ENCODE results near the gene CACFD1.
A peak's percentile ranks its signal among the peaks of the same experiment; 100 is the strongest.

CACFD1 gene

GRCh38 chr9:133476036-133476931 is 16.5 kb downstream of the CACFD1 start:
- TF ChIP-seq EZH2 (IDR thresholded peaks at IDR 0.05; ENCODE audit: borderline replicate concordance, low read depth, low read length, severe bottlenecking) = no peak
- TF ChIP-seq CTCF (IDR thresholded peaks at IDR 0.05; ENCODE audit: borderline replicate concordance, extremely low read depth, low read length, poor library complexity, severe bottlenecking) = no peak
- no peaks in the 10 kb centered on the region for H3K27me3 ChIP-seq (ENCODE audit: insufficient read depth, low read length, poor library complexity)
- DNase-seq (no peak), ATAC-seq (ENCODE audit: insufficient read depth, low read depth) (no peak)
- no peak overlapping the region for H3K4me2 ChIP-seq (ENCODE audit: insufficient read depth, low read length)
- H3K9me3 ChIP-seq (ENCODE audit: insufficient read depth, low read length, severe bottlenecking) = no peaks in the 10 kb centered on the region
- no peak overlapping the region for H3K9ac ChIP-seq (ENCODE audit: low read depth, low read length)
- H3K27ac ChIP-seq (ENCODE audit: low read length) = no peak overlapping the region
- H3K4me1 ChIP-seq (ENCODE audit: insufficient read depth, low read length) = peaks cover 25% of the 10 kb centered on the region
- peaks cover 24% of the 10 kb centered on the region for H3K36me3 ChIP-seq (ENCODE audit: insufficient read depth, low read length)
- 0 out of 2 replicates have a peak, but pooled peaks cover 3% of the 10 kb centered on the region for H3K79me2 ChIP-seq (ENCODE audit: insufficient read depth, low read length)
- H3K4me3 ChIP-seq (ENCODE audit: low read depth in 1 of 2, low read length in 2 of 2) = no peak overlapping the region
- no peak overlapping the region for H2AFZ ChIP-seq (ENCODE audit: low read depth, low read length)
- H4K20me1 ChIP-seq (ENCODE audit: insufficient read depth, low read length) = no peaks in the 10 kb centered on the region

- no peak overlapping the region for H3K27ac ChIP-seq (ENCODE audit: low read length)
- no peak overlapping the region for H2AFZ ChIP-seq (ENCODE audit: low read depth, low read length)
- H3K27me3 ChIP-seq (ENCODE audit: insufficient read depth, low read length, poor library complexity) = no peaks in the 10 kb centered on the region
- DNase-seq (no peak), ATAC-seq (ENCODE audit: insufficient read depth, low read depth) (no peak)
- 0 out of 2 replicates have a peak, but pooled peaks cover 3% of the 10 kb centered on the region for H3K79me2 ChIP-seq (ENCODE audit: insufficient read depth, low read length)
- no peak overlapping the region for H3K9ac ChIP-seq (ENCODE audit: low read depth, low read length)
- peaks cover 25% of the 10 kb centered on the region for H3K4me1 ChIP-seq (ENCODE audit: insufficient read depth, low read length)
- H3K36me3 ChIP-seq (ENCODE audit: insufficient read depth, low read length) = peaks cover 20% of the 10 kb centered on the region
- TF ChIP-seq CTCF (IDR thresholded peaks at IDR 0.05; ENCODE audit: borderline replicate concordance, extremely low read depth, low read length, poor library complexity, severe bottlenecking) = no peak
- no peak for TF ChIP-seq EZH2 (IDR thresholded peaks at IDR 0.05; ENCODE audit: borderline replicate concordance, low read depth, low read length, severe bottlenecking)
- H4K20me1 ChIP-seq (ENCODE audit: insufficient read depth, low read length) = no peaks in the 10 kb centered on the region
- H3K4me3 ChIP-seq (ENCODE audit: low read depth in 1 of 2, low read length in 2 of 2) = no peak overlapping the region
- no peak overlapping the region for H3K4me2 ChIP-seq (ENCODE audit: insufficient read depth, low read length)
- H3K9me3 ChIP-seq (ENCODE audit: insufficient read depth, low read length, severe bottlenecking) = no peaks in the 10 kb centered on the region
Measured at GRCh38 chr9:133476941-133477340, 17.2 kb downstream of the CACFD1 start.

- H3K9ac ChIP-seq (ENCODE audit: low read depth, low read length) = no peak overlapping the region
- H3K4me3 ChIP-seq (ENCODE audit: low read depth in 1 of 2, low read length in 2 of 2) = no peak overlapping the region
- no peak for ATAC-seq (ENCODE audit: insufficient read depth, low read depth)
Measured at GRCh38 chr9:133477461-133477860, 17.7 kb downstream of the CACFD1 start.

More at GRCh38 chr9:133477461-133477860, 17.7 kb downstream of the CACFD1 start:
- H4K20me1 ChIP-seq (ENCODE audit: insufficient read depth, low read length) = no peaks in the 10 kb centered on the region
- H3K4me1 ChIP-seq (ENCODE audit: insufficient read depth, low read length) = peaks cover 25% of the 10 kb centered on the region
- TF ChIP-seq EZH2 (IDR thresholded peaks at IDR 0.05; ENCODE audit: borderline replicate concordance, low read depth, low read length, severe bottlenecking) (no peak), CTCF (IDR thresholded peaks at IDR 0.05; ENCODE audit: borderline replicate concordance, extremely low read depth, low read length, poor library complexity, severe bottlenecking) (no peak)
- peaks cover 20% of the 10 kb centered on the region for H3K36me3 ChIP-seq (ENCODE audit: insufficient read depth, low read length)
- H3K27me3 ChIP-seq (ENCODE audit: insufficient read depth, low read length, poor library complexity) = no peaks in the 10 kb centered on the region
- no peak overlapping the region for H3K27ac ChIP-seq (ENCODE audit: low read length)
- no peaks in the 10 kb centered on the region for H3K9me3 ChIP-seq (ENCODE audit: insufficient read depth, low read length, severe bottlenecking)
- 0 out of 2 replicates have a peak, but pooled peaks cover 3% of the 10 kb centered on the region for H3K79me2 ChIP-seq (ENCODE audit: insufficient read depth, low read length)
- DNase-seq = no peak
- no peak overlapping the region for H2AFZ ChIP-seq (ENCODE audit: low read depth, low read length)
- peak overlapping the region; percentile 99 for H3K4me2 ChIP-seq (ENCODE audit: insufficient read depth, low read length)
